Myocyte (in vitro differentiated cells): ENCODE measurements around the gene ACTL6B. TPM values are rescaled to one million over a fixed set of nuclear protein-coding genes. Genes with fewer than 3 reads are reported as not detected.

Source experiments
- DNase-seq: peaks from one replicate; pipeline ENCODE4 v3.0.0-alpha.2; 2012; ENCODE audit warnings: low read depth
- total RNA-seq: library from RNA; depleted of rRNA; stranded (reverse); fragments of >200 nt; gene quantifications from 2 replicates; pipeline ENCODE4 v1.2.3, GENCODE V29; 2014

ACTL6B gene
- total RNA-seq, 1 donor from 2014 or later, result not detected

- DNase-seq, result peak; percentile 55
Observed at GRCh38 chr7:100602889-100603725, 53.1 kb downstream of the ACTL6B start.

GRCh38 chr7:100600730-100601038 lies 55.6 kb downstream of the ACTL6B start:
- DNase-seq, result no peak

DNA sequence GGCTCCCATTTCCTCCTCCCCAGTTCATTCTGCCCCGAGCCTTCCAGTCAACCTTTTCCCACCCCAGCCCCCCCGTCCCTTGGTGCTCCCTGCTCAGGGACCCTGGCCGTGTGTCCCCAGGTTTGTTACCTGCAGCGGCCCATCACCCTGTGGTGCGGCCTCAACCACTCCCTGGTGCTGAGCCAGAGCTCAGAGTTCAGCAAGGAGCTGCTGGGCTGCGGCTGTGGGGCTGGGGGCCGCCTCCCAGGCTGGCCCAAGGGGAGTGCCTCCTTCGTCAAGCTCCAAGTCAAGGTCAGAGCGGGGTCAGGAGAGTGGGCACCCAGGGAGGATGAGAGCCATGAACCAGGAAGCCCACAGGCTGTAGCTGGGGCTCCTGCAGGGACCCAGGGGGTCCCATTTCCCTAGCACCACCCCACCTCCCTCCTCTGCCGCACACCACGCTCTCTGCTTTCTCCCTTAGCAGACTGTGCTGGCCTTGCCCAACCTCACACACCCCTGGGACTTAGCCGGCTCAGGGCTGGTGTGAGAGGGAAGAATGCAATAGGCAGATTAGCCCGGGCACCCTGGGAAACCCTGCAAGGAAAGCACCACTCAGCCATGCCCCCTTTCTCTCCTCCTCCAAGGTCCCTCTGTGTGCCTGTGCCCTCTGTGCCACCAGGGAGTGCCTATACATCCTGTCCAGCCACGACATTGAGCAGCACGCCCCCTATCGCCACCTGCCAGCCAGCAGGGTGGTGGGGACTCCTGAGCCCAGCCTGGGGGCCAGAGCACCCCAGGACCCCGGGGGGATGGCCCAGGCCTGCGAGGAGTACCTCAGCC lies 56.1 kb downstream of the ACTL6B start:
- no peak for DNase-seq

DNA sequence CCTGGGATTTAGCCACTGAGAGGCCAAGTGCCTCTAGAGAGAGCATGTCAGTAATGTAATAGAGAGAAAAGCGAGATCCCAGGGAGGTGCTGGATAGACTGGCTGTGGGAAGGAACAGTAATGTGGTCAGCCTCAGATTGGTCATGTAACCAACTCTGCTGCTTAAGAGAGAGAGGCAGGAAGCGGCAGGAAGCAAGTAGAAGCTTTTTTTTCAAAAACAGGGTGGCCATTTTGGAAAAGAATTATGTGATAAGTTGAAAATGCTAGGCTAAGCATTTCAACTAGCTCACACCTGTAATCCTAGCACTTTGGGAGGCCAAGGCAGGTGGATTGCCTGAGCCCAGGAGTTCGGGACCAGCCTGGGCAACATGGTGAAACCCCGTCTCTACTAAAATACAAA lies 57.8 kb downstream of the ACTL6B start:
- DNase-seq, result peak; percentile 49

- DNase-seq, result no peak
Observed at GRCh38 chr7:100595188-100595587, 61.1 kb downstream of the ACTL6B start.

Other genes starting within 250 kb of the ACTL6B start
- 4.9 and 8.3 TPM in 2 replicates for gene ZCWPW1, start 227.7 kb downstream of the ACTL6B start, total RNA-seq
- gene MEPCE, start 226.6 kb downstream of the ACTL6B start, total RNA-seq, result 38.1 and 41.3 TPM in 2 replicates
- 42.2 and 44.3 TPM in 2 replicates for gene PPP1R35, start 220.0 kb downstream of the ACTL6B start, total RNA-seq
- 0.31 and 0.48 TPM in 2 replicates for gene SPACDR, start 192.2 kb downstream of the ACTL6B start, total RNA-seq
- 32.9 and 34.6 TPM in 2 replicates for gene TSC22D4, start 177.2 kb downstream of the ACTL6B start, total RNA-seq
- 0.05 TPM in 1 of 2 replicates, not detected in the other for gene NYAP1, start 172.5 kb downstream of the ACTL6B start, total RNA-seq
- 10.5 and 11.7 TPM in 2 replicates for gene AGFG2, start 117.2 kb downstream of the ACTL6B start, total RNA-seq
- 0.21 TPM in 1 of 2 replicates, not detected in the other for gene SAP25, start 82.5 kb downstream of the ACTL6B start, total RNA-seq
- 63.1 and 99.7 TPM in 2 replicates for gene LRCH4, start 70.3 kb downstream of the ACTL6B start, total RNA-seq
- gene FBXO24, start 70.1 kb downstream of the ACTL6B start, total RNA-seq, result 0.21 and 1.2 TPM in 2 replicates
- gene PCOLCE, start 54.1 kb downstream of the ACTL6B start, total RNA-seq, result 14.1 and 16.6 TPM in 2 replicates
- gene MOSPD3, start 43.9 kb downstream of the ACTL6B start, total RNA-seq, result 8.1 and 10.9 TPM in 2 replicates
- not detected in 2 replicates for gene TFR2, start 14.9 kb downstream of the ACTL6B start, total RNA-seq
- 96.5 and 115 TPM in 2 replicates for gene GNB2, start 17.3 kb upstream of the ACTL6B start, total RNA-seq
- gene GIGYF1, start 37.8 kb upstream of the ACTL6B start, total RNA-seq, result 25.8 and 30.4 TPM in 2 replicates
- 36.2 and 46.9 TPM in 2 replicates for gene POP7, start 49.7 kb upstream of the ACTL6B start, total RNA-seq
- 0.16 and 0.88 TPM in 2 replicates for gene EPO, start 64.0 kb upstream of the ACTL6B start, total RNA-seq
- gene ZAN, start 77.1 kb upstream of the ACTL6B start, total RNA-seq, result 0.05 TPM in 1 of 2 replicates, not detected in the other
- 63.7 and 84.1 TPM in 2 replicates for gene EPHB4, start 171.1 kb upstream of the ACTL6B start, total RNA-seq
- gene SLC12A9, start 196.3 kb upstream of the ACTL6B start, total RNA-seq, result 13.4 and 23.8 TPM in 2 replicates
- gene TRIP6, start 210.9 kb upstream of the ACTL6B start, total RNA-seq, result 94.2 and 99.3 TPM in 2 replicates
- 44.7 and 55.7 TPM in 2 replicates for gene SRRT, start 218.7 kb upstream of the ACTL6B start, total RNA-seq
- gene UFSP1, start 233.3 kb upstream of the ACTL6B start, total RNA-seq, result 8.5 and 14.3 TPM in 2 replicates
- 51.0 and 84.4 TPM in 2 replicates for gene ACHE, start 239.4 kb upstream of the ACTL6B start, total RNA-seq